ENCODE data around the gene MYO7B. TPM values are rescaled to one million over a fixed set of nuclear protein-coding genes. Genes with fewer than 3 reads are reported as not detected.

MYO7B gene
- total and polyA plus RNA-seq, 7 donors: 0.28 to 0.61 (median 0.49) TPM

DNA sequence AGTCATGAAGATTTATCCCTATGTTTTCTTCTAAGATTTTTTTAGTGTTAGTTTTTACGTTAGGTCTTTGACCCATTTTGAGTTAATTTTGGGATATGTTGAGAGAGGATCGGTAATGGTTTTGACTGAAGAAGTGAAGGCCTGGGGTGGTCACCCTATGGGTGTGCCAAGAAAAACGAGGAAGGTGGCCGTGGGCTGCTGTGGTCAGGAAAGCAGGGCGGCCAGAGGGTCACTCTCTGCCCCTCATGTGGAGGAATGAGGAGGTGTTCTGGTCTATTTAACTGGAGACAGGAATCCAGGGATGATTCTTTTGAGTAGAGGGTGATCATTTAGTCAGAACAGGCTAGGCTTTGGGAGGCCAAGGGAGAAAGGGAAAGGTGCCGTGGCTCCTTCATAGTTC is 50.7 kb downstream of the MYO7B start:
- Histone ChIP-seq H3K4me1 (no peaks in the 10 kb centered on the region), H3K4me3 (no peak overlapping the region), H3K27me3 (ENCODE audit: insufficient read depth in 3 of 3, low read length in 2 of 3) (no peaks in the 10 kb centered on the region), H3K27ac (no peak overlapping the region), H3K9me3 (no peaks in the 10 kb centered on the region), H3K36me3 (ENCODE audit: insufficient read depth in 1 of 2, low read depth in 1 of 2) (no peaks in the 10 kb centered on the region)
- intact Hi-C loops (cut with DNase I): no loop called here
- TF ChIP-seq, protein P1, sequence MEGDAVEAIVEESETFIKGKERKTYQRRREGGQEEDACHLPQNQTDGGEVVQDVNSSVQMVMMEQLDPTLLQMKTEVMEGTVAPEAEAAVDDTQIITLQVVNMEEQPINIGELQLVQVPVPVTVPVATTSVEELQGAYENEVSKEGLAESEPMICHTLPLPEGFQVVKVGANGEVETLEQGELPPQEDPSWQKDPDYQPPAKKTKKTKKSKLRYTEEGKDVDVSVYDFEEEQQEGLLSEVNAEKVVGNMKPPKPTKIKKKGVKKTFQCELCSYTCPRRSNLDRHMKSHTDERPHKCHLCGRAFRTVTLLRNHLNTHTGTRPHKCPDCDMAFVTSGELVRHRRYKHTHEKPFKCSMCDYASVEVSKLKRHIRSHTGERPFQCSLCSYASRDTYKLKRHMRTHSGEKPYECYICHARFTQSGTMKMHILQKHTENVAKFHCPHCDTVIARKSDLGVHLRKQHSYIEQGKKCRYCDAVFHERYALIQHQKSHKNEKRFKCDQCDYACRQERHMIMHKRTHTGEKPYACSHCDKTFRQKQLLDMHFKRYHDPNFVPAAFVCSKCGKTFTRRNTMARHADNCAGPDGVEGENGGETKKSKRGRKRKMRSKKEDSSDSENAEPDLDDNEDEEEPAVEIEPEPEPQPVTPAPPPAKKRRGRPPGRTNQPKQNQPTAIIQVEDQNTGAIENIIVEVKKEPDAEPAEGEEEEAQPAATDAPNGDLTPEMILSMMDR (IDR thresholded peaks at IDR 0.05): no peak
- no peak for DNase-seq
- 87 to 88% (median 87%) methylated on average over 6 of the region's 6 CpGs for WGBS, 3 donors
- ATAC-seq: no peak

DNA sequence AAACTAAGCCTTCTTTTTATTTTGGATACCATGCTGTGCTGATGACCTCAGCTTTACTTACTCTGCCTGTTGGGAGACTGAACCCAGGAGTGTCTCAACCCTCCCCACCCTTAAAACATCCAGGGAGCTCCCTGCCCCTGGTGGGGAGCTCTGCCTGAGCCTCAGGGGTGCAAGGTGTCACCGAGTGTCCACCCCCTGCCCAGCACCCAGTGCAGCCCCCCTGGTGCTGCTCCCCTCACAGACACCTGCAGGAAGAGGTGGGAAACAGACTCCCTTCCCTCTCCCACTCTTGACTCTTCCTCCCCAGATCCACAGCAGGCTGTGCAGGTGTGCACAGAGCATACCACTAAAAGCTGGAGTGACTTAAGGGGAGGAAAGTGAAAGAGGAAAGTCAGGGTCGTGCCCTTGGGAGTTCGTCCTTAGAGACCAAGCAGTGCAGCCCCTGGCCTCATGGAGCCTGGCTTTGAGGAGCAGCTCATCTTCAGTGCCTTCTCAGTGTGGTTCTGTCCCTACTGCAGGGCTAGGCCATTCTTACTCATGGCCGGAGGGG is 51.3 kb downstream of the MYO7B start:
- Histone ChIP-seq H3K36me3 (ENCODE audit: insufficient read depth in 1 of 2, low read depth in 1 of 2) (no peaks in the 10 kb centered on the region), H3K27me3 (ENCODE audit: insufficient read depth in 3 of 3, low read length in 2 of 3) (no peaks in the 10 kb centered on the region), H3K4me1 (no peaks in the 10 kb centered on the region), H3K4me3 (no peak overlapping the region), H3K9me3 (no peaks in the 10 kb centered on the region), H3K27ac (no peak overlapping the region)
- 83 to 95% (median 89%) methylated on average over 4 of the region's 4 CpGs for WGBS, 3 donors
- DNase-seq (no peak), ATAC-seq (no peak)
- TF ChIP-seq, protein P1 (IDR thresholded peaks at IDR 0.05): no peak
- intact Hi-C loops (cut with DNase I): no loop called here

DNA sequence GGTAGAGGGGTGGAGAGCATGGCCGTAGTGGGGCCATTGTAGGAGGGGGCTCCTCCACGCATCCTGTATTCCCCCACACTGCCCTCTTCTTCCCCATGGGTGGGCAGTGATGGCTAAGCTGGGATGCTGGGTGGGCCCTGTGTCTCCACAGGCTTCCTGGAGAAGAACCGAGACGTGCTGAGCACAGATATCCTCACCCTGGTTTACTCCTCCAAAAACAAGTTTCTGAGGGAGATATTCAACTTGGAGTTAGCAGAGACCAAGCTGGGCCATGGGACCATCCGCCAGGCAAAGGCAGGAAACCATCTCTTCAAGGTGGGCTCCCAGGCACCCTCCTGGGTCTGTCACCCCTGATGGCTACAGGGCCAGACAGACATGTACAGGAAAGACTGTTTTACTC is 52.8 kb downstream of the MYO7B start:
- Histone ChIP-seq H3K27ac (no peak overlapping the region), H3K36me3 (ENCODE audit: insufficient read depth in 1 of 2, low read depth in 1 of 2) (no peaks in the 10 kb centered on the region), H3K9me3 (no peaks in the 10 kb centered on the region), H3K4me1 (no peaks in the 10 kb centered on the region), H3K27me3 (ENCODE audit: insufficient read depth in 3 of 3, low read length in 2 of 3) (no peaks in the 10 kb centered on the region), H3K4me3 (no peak overlapping the region)
- no peak for DNase-seq
- 96 to 100% (median 96%) methylated on average over 5 of the region's 5 CpGs for WGBS, 3 donors
- ATAC-seq: no peak
- intact Hi-C loops (cut with DNase I): no loop called here
- TF ChIP-seq, protein P1 (IDR thresholded peaks at IDR 0.05): no peak

DNA sequence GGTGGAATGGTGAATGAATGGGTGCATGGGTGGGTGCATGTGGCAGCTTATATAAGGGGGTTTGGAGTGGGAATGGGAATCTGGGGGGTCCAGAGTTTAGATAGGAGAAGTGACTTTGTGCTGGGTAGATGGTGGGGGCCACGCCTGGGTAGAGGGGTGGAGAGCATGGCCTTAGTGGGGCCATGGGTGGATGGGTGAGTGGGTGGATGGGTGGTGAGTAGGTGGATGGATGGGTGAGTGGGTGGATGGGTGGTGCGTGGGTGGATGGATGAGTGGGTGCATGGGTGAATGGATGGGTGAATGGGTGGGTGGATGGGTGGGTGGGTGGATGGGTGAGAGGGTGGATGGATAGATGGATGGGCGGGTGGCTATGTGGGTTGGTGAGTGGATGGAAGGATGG is 53.9 kb downstream of the MYO7B start:
- ATAC-seq (no peak), DNase-seq (no peak)
- intact Hi-C loops (cut with DNase I): no loop called here
- H3K27ac ChIP-seq: no peak overlapping the region
- H3K36me3 ChIP-seq (ENCODE audit: insufficient read depth in 1 of 2, low read depth in 1 of 2): no peaks in the 10 kb centered on the region
- TF ChIP-seq, protein P1 (IDR thresholded peaks at IDR 0.05): no peak
- WGBS, 3 donors: 96 to 100% (median 98%) methylated on average over 2 to 3 of the region's 3 CpGs
- H3K9me3 ChIP-seq: no peaks in the 10 kb centered on the region
- H3K27me3 ChIP-seq (ENCODE audit: insufficient read depth in 3 of 3, low read length in 2 of 3): no peaks in the 10 kb centered on the region
- H3K4me1 ChIP-seq: no peaks in the 10 kb centered on the region
- no peak overlapping the region for H3K4me3 ChIP-seq

DNA sequence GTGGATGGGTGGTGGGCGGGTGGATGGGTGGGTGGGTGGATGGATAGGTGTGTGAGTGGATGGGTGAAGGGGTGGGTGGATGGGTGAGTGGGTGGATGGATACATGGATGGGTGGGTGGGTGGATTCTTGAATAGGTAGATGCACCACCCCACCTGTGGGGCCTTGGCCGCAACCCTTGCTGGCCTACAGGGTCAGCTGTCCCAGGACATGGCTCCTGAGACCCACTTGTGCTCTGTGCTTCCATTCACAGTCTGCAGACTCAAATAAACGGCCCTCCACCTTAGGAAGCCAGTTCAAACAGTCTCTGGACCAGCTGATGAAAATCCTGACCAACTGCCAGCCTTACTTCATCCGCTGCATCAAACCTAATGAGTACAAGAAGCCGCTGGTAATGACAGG is 54.4 kb downstream of the MYO7B start:
- Histone ChIP-seq H3K9me3 (no peaks in the 10 kb centered on the region), H3K4me3 (no peak overlapping the region), H3K27me3 (ENCODE audit: insufficient read depth in 3 of 3, low read length in 2 of 3) (no peaks in the 10 kb centered on the region), H3K36me3 (ENCODE audit: insufficient read depth in 1 of 2, low read depth in 1 of 2) (no peaks in the 10 kb centered on the region), H3K4me1 (no peaks in the 10 kb centered on the region), H3K27ac (no peak overlapping the region)
- TF ChIP-seq, protein P1 (IDR thresholded peaks at IDR 0.05): no peak
- WGBS, 3 donors: 90 to 93% (median 90%) methylated on average over 5 of the region's 5 CpGs
- intact Hi-C loops (cut with DNase I): loop anchor here in 1 of 2 donors (5.0 to 10.0 kb wide), 2 partner anchors 107 to 235 kb away; no protein-coding TSS in a partner anchor
- DNase-seq (peak in 1 of 2 donors; percentile 23), ATAC-seq (no peak)

All from psoas muscle (tissue), 8 donors.